Smooth muscle cell of the brain vasculature (primary cell): ENCODE data around the gene KANK2.
A peak's percentile ranks its signal among the peaks of the same experiment; 100 is the strongest.

Experiments
- DNase-seq: peaks from one replicate; pipeline ENCODE4 v3.0.0-alpha.2; 2012; ENCODE audit warnings: low read depth, low spot score

The KANK2 gene

DNA sequence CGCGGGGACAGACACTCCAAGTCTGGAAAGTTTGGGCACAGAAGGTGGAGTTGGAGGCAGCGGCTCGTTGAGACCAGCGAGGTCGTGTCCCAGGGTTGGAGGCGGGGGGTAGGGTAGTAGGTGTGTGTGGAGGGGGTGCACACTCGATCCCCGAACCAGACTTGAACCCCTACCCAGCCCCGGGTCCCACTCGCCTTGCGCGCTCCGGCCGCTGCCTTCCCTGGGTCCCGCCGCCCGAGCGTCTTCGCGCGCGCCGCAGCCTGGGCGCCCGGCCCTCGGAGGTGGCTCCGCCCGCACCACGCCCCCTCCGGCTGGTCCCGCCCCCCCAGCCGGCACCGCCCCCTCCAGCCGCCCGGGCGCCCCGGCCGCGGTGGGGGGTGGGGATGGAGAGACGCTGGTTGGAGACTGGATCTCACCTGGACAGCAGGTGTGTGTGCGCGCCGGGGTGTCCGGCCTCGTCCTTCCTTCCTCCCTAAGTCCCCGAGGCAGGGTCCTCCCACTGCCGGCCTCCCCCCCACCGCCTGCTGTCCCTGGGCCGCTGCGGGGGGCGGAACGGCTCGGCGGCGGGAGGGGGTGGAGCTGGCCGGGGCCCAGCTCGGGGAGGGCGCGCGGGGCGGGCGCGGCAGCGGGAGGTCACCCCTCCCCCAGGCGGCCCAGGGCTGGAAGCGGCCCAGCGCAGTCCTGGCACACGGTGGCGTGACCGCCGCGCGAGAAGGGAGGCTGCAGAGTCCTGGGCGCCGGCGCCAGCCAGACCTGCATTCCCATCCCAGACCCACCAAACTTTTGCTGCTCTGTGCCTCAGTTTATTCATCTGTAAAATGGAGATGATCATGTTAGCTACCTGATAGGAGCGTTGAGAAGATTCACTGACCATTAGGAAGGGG, at the start of gene KANK2:
KANK2 (minus strand) TSS at position 255 of the 884 bp plus-strand sequence. CDS start 3,034 bp downstream, outside the sequence.
- no peak for DNase-seq

DNA sequence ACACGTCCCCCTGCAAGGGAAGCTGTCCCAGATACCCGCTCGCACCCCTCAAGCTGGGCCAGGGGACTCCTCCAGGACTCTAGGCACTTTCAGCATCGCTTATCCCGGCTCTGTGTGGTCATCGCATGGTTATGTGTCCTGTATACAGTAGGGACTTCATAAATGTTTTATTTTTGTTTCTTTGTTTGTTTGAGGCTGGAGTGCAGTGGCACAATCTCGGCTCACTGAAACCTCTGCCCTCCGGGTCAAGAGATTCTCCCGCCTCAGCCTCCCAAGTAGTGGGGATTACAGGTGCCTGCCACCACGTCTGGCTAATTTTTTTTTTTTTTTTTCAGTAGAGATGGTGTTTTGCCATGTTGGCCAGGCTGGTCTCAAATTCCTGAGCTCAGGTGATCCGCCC, 49.6 kb upstream of the KANK2 start:
- no peak for DNase-seq

DNA sequence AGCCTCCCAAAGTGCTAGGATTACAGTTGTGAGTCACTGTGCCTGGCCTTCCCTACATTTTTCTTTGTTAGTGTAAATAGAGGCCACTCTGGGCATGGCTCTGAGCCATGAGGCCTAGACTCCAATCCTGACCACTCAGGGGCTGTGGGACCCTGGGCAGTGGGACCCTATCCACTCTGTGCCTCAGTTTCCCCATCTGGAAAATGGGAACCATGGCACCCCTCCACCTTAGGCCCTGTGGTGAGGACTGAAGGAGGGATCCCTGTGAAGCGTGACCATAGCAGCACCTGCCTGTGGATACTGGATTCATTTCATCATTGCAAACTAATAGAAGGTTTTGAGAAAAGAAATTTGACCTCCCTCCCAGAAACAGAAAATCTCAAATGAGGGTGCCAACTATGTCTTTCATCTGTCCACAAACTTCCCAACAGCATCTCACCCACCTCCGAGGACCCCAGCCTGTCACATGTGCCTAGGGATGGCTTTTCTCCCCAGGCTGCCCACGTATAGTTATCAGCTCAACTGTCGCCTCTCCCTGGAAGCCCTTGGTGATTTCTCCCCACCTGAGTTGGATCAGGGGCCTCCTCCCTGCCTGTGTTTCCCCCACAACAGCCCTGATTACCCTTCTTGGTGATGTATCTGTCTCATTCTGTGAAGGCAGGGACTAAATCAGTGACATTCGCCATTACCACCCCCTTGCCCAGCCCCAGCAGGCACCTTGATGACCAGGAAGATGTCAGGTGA, 47.7 kb upstream of the KANK2 start:
- no peak for DNase-seq

DNA sequence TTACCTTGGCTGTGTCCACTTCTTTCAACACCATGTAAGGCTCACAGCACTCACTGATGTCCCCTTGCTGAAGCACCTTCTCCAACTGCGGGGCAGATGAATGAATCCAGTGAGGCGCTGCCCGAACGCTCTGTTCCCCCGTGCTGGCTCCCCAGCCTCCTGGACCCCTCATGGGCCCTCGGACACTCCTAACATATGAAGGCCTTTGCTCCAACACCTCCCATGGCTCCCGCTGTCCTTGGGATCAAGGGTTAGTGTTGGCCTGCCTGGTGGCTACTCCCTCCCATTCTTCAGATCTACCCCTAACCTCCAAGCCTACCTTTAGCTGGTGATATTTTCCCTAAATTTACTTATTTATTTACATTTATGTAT, 46.4 kb upstream of the KANK2 start:
- no peak for DNase-seq

DNA sequence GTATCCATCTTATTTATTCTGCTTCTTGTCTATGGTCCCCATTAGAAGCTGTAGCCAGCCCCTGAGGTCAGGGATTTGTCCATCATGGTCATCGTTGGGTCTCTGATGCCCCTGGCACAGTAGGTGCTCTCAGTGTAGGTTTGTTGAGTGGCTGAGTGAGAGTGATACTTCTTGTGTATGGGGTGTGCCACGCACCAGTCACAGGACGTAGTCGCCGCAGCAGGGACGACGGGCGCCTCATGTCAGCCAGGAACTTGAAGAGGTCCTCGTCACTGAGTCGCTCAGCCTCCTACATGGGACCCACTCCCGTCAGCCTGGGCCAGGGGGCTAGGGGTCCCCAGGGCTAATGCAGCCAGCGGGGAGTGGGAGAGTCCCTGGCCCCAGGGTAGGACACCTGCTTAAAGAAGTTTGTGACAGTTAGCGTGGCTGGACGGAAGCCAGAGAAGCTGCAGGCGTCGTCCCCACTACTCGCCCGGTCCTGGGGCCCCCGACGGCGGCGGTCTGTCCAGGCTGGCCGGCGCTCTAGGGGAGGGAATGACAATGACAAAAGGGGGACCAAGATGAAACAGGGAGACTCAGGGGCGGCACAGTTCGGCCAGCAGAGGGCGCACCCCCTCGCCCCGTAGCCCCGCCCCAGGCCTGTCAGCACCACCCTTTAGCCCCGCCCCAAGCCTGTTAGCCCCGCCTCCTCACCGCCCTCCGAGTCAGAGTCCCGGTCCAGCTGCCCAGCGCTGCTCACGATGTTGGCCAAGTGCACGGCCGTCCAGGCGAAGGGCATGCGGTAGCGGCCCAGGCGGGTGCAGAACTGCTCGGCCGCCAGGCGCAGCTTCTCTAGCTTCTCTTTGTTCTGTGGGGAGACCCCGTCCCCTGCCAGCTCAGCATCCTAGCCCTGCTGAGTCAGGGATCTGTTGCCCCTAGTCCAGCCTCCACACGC, 45.8 kb upstream of the KANK2 start:
- peak; percentile 37 for DNase-seq

DNA sequence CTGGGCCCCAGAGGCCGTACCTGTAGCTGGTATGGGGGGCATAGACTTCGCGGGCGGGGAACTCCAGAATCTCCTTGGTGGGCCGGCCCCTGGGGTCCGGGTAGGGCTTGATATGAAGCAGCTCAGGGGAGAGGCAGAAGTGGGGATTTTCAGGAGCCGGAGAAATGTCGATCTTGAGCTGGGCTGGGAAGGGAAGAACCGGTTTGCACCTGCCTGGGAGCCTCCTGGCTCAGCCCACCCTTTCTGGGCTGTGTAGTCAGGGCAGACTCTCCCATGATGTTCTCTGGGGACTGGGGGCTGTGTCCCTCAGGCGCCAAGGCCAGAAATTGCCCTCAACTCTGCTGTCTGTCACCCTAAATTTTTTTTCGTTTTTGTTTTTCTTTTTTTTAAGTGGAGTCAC, 44.7 kb upstream of the KANK2 start:
- DNase-seq: no peak

DNA sequence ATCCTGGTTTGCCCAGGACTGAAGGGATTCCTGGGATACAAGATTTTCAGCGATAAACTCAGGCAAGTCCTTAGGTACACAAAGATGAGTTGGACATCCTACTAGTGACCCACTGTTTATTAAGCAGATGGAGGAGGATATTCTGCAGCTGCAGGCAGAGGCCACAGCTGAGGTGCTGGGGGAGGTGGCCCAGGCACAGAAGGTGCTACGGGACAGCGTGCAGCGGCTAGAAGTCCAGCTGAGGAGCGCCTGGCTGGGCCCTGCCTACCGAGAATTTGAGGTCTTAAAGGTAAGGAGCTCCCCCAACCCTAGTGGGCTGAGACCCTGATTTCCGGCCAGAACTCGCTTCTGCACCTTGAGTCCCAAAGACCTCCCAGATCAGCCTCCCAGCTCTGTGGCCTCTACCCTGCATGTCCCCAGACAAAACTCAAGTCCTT, 42.7 kb upstream of the KANK2 start:
- DNase-seq: no peak

DNA sequence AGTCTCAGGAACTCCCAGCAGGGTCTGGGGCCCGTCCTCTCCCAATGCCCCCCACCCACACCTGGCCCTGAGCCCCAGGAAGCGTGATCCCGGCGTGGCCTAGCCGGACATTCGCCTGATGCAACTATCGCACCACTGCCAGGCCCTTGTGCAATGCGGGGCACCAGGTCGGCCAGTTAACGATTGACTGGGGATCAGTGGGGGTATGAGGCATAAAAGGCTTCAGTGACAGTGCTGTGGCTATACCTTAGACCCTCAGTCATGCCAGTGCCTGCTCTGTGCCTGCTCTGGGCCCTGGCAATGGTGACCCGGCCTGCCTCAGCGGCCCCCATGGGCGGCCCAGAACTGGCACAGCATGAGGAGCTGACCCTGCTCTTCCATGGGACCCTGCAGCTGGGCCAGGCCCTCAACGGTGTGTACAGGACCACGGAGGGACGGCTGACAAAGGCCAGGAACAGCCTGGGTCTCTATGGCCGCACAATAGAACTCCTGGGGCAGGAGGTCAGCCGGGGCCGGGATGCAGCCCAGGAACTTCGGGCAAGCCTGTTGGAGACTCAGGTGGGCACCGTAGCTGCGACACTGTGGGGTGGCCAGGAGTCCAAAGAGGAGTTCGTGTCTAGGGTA, 42.1 kb upstream of the KANK2 start, which contains the start of gene ANGPTL8:
ANGPTL8 (plus strand) TSS at position 243 of the 624 bp plus-strand sequence; CDS start at position 262, 19 bp downstream.
- DNase-seq: no peak

DNA sequence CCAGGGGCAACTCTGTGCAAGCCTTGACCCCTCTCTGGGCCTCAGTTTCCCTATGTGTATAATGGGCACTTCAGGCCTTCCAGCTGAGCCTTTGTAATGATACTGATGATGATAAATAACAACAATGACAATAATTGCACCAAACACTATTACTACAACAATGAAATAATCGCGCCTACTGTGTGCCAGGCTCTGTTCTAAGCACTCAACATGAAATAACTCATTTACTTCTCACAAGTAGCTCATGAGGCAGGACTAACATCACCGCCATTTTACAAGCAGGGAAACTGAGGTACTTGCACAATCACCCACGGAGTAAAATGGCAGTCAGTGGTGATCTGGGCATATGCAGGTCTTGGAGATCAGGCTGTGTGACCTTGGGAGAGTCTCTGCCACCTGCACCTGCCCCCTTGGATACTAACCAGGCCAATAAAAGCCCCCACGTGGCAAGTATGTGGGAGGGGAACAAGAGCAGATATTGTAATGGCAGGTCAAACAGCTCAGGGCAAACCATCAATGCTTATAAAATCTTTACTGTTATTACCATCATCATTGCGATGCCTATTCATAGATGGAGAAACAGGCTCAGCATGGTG, 41.5 kb upstream of the KANK2 start:
- no peak for DNase-seq

DNA sequence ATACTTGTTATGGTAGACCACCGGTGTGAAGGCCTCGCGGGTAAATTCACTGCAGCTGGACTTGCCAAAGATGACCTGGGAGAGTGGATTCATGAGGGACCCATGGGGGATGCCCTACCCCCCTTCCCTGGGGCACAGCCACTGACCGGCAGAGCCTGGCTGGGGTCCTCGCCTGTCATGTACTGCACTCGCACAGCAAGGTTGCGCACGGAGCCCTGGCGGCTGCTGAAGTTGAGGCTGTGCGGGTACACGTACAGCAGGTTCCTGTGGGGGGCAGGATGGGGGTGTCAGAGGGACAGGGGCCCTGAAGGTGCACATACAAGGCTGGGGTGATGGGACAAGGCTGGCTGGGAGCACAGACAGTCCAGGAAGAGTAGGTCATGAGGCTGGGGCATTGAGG, 40.7 kb upstream of the KANK2 start:
- DNase-seq: no peak

DNA sequence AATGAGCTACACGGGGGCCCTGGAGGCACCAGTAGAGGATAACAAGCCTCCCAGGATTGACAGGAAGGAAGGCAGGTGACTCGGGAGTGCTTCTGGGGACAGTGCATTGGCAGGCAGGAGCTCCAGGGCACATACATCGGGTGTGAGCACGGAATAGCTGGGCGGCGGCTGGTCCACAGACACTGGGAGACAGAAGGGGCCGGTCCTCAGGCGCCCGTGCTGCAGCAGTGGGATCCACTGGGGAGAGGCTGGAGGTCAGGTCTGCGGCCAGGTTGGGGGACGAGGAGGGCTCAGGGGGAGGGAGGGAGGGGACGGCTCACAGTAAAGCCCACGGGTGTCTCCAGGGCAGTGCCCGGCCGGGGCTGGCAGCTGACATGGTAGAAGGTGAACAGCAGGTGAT, 40.0 kb upstream of the KANK2 start:
- DNase-seq: no peak

DNA sequence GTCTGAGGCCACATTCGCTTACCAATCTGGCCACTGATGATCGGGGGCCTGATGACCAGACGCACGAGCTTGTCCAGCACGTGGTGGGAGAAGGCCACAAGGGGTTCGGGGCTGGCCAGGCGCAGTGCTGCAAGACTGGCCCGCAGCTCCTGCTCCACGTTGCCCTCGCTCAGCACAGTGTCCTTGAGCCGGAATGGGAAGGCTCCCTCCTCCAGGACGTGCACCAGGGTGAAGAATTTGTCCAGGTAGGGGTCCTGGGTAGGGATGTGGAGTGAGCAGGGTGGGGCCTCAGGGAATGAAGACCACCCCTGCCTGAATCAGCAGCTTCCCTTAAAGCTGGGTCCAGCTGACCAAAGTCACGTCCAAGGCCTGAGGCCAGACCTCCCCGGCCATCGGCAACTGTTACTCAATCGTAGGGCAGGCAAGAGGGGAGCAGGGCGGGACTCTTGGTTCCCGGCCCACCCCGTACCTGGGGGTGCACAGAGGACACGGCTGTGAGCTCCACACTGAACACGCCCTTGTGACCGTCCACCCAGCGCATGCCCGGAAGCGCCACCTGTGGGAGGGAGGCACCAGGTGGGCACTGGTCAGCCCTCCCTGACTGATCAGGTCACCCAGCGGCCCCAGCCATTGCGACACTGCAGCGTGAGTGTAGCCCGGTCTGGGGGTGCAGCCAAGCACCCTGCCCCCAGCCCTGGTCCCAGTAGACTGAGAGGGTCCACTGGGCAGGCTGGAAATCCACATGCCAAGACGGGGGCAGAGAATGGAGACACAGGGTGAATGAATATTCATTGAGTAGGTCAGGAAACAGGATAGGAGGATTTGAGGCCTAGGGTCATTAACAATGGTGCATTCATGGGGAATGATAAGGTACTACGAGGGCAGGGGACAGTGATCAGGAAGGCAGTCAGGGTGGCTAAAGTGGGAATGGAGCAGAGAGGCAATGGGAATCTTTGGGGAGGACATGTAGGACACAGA, 39.3 kb upstream of the KANK2 start:
- DNase-seq: no peak

DNA sequence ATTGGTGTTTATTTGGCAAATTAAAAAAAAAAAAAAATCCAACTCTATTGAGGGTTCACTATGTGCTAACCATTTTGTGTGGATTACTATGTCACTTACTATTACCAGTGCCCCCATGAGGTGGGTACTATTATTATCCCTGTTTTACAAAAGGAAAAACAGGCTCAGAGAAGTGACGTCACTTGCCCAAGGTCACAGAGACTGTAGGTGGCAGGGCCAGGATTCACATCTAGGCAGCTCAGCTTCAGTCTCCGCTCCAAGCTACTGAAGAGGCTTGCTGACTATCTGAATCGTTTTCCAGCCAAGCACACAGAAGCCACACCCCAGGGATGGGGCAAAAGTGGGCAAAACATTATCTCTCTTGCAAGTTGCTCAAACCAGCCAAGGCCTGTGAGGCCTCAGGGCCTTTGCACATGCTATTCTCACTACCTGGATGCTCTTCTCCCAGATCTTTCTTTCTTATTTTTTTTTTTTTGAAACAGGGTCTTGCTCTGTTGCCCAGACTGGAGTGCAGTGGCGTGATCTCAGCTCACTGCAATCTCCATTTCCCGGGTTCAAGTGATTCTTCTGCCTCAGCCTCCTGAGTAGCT, 37.2 kb upstream of the KANK2 start:
- DNase-seq: no peak

DNA sequence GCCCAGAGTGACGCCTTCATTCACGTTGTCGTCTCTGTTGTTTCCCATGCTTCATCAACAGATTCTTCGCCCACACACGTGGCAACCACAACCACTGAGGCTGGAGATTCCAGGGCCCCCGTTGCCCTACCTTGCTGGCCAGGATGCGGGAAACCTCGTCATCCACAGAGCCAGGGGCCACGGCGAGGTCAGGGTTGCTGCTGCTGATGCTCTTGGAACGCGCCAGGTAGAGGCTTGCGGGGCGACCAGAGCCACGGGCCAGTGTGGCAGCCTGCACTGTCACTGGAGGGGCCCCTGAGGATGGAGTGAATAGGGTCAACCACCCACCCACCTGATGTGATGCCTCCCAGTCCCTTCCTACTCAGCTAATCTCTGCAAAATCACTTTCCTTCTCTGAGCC, 35.7 kb upstream of the KANK2 start:
- no peak for DNase-seq

DNA sequence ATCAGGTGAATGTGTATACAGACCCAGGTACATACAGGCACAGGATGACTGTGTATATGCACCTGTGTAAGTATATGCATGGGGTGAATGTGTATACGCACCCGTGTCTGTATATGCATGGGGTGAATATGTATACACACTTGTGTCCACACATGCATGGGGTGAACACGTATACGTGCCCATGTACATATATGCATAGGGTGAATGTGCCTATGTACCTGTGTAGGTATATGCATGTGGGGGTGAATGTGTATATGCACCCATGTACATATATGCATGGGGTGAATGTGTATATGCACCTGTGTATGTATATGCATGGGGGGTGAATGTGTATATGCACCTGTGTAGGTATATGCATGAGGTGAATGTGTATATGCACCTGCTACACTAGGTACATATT, 35.2 kb upstream of the KANK2 start:
- DNase-seq: no peak

DNA sequence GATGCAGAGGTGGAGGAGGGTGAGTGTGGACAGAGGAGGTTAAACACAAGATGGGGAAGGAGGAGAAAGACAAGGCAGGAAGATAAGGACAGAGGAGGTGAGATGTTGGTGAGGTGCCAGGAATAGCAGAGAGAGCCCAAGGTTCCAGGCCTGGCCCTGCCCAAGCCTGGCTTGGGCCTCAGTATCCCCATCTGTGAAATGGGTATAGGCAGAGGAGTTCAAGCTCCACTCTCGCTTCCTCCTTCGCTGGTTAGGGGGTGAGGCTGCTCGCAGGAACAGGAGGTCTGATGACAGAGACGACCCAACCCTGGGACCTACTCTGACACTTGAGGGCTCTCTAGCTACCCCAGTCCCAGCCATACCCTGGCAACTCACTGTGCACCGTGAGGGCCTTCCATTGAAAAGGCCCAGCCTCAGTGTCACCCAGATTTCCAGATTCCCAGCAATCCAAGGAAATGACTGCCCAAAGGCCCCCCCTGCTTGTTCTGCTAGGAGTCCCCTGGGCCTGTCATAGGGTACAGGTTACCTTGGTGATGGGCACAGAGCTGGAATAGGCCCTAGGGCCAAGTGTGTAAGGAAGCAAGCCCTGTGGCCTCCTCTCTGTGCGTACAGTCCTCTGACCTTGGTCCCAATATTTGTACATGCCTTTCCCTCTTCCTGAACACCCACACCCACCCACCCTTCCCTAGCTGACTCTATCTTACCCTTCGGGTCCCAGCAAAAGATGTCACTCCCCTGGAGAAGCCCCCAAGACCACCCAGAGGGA, 33.5 kb upstream of the KANK2 start:
- DNase-seq: no peak

DNA sequence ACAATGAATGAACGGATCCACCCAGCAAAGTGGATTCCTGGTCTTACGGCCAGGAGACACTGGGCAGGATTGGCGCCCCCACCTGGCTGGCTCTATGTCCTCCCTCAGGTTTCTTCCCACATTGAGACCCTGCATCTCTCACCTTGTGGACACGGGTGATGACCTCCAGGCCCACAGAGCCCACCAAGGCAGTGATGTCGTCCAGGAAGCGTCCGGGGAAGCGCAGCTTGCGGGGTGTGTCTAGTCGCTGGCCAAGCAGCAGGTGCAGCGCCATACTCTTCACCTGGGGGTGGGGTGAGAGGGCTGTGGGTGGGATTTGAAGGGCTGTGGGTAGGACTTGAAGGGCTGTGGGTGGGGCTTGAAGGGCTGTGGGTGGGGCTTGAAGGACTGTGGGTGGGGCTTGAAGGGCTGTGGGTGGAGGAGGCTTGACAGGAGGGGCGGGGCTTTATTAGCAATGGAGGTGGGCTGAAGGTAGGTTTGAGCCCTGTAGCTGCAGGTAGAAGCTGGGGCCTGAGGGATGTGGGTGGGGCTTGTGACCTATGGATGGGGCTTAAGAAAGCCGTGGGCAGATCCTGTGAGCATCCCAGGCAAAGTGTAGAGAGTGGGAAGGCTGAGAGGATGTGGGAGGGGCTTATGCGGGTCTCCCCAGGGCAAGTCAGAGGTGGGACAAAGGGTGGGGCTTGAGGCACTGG, 30.0 kb upstream of the KANK2 start:
- no peak for DNase-seq

DNA sequence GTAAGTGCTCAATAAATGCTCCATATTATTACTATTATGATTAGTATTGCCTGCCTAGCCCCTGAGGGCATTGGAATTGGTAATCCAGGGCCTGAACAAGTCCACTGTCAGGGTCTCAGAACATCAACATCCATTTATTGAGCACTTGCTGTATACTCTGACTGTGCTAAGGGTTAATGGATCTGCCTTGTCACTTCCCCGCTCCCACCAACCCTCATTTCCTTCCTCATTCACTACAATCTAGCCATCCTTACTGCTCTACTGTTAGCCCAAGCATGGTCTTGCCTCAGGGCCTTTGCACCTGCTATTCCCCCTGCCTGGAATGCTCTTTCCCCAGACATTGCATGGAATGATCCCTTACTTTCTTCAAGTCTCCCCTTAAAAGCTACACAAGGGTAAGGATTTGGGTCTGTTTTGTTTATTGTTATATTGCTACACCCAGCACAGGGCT, 29.4 kb upstream of the KANK2 start:
- no peak for DNase-seq
